HG03108 (cell line): ENCODE measurements around the gene ASB10.

Source experiments
- ATAC-seq: cut with Tn5 transposase; IDR thresholded peaks from one replicate; pipeline ENCODE4 v1.9.1; 2021; ENCODE audit warnings: moderate library complexity; ENCODE audit not compliant: unreplicated experiment

Gene ASB10

GRCh38 chr7:151186640-151187408 is at the start of gene ASB10:
TSS of gene ASB10 (minus strand) at chr7:151187250. CDS start at chr7:151187130, 120 bp downstream.
- no peak for ATAC-seq

GRCh38 chr7:151236406-151236805 is 49.4 kb upstream of the ASB10 start:
- no peak for ATAC-seq

- no peak for ATAC-seq
Measured at GRCh38 chr7:151235091-151235787, 48.2 kb upstream of the ASB10 start.

- ATAC-seq = no peak
Measured at GRCh38 chr7:151233804-151234203, 46.8 kb upstream of the ASB10 start.

GRCh38 chr7:151232917-151233701 is 46.1 kb upstream of the ASB10 start:
- ATAC-seq = no peak

GRCh38 chr7:151232091-151232916 is 45.3 kb upstream of the ASB10 start, which contains the start of gene CHPF2:
TSS of gene CHPF2 (plus strand) at chr7:151232483. CDS start at chr7:151234012, 1,529 bp downstream.
- peak; percentile 96 for ATAC-seq

- ATAC-seq = no peak
Measured at GRCh38 chr7:151231080-151231479, 44.0 kb upstream of the ASB10 start.

GRCh38 chr7:151229249-151229648 is 42.2 kb upstream of the ASB10 start:
- ATAC-seq = no peak

GRCh38 chr7:151228024-151228866 is 41.2 kb upstream of the ASB10 start:
- no peak for ATAC-seq

GRCh38 chr7:151226875-151227782 is 40.1 kb upstream of the ASB10 start, which contains the start of gene ABCF2:
TSS of gene ABCF2 (minus strand) at chr7:151227205. CDS start at chr7:151226458, 747 bp downstream.
- peak; percentile 99 for ATAC-seq

- ATAC-seq = no peak
Measured at GRCh38 chr7:151226560-151226874, 39.5 kb upstream of the ASB10 start.

- no peak for ATAC-seq
Measured at GRCh38 chr7:151225948-151226510, 39.0 kb upstream of the ASB10 start.

GRCh38 chr7:151223728-151224127 is 36.7 kb upstream of the ASB10 start:
- ATAC-seq = no peak

- no peak for ATAC-seq
Measured at GRCh38 chr7:151218170-151218569, 31.1 kb upstream of the ASB10 start.

GRCh38 chr7:151215396-151215795 is 28.3 kb upstream of the ASB10 start:
- ATAC-seq = no peak

- ATAC-seq = no peak
Measured at GRCh38 chr7:151213826-151214225, 26.8 kb upstream of the ASB10 start.

GRCh38 chr7:151212626-151213025 is 25.6 kb upstream of the ASB10 start:
- no peak for ATAC-seq

- ATAC-seq = no peak
Measured at GRCh38 chr7:151211155-151211772, 24.2 kb upstream of the ASB10 start.
